Measurements from ENCODE around the gene SRGAP1. TPM values are rescaled to one million over a fixed set of nuclear protein-coding genes. Genes with fewer than 3 reads are reported as not detected.
"Not testable (repeated sequence)": the region's sequence is repeated elsewhere in the genome, so short reads cannot be mapped to it uniquely, and the experiment has no call there.

The SRGAP1 gene
- total and polyA plus RNA-seq, 8 donors, result 2.5 to 13.3 (median 7.5) TPM

DNA sequence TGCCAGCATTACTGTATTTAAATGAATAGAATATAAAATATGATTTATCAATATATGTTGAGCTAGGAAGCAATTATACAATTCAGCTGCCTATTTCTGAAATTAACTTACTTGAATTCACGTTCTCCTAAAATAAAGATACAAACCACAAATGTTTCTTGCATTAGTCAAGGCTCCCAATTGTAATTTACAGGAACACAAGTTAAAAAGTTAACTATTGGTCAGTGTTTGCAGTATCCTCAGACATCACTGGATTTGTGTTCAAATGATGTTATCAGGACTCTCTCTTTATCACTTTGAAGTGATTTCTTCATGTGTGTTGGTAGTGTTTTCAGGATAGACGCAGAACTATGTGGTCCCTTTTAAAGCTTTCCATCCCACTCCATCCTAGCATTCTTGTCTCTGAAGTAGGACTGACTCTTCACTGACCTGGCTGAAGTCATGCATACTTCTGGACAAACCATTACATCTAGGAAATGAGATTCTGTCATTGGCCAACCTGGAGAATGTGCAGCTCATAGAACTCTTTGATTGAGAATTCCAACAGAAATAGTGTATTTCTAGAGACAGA lies 221.5 kb downstream of the SRGAP1 start:
- TF ChIP-seq, protein P1, sequence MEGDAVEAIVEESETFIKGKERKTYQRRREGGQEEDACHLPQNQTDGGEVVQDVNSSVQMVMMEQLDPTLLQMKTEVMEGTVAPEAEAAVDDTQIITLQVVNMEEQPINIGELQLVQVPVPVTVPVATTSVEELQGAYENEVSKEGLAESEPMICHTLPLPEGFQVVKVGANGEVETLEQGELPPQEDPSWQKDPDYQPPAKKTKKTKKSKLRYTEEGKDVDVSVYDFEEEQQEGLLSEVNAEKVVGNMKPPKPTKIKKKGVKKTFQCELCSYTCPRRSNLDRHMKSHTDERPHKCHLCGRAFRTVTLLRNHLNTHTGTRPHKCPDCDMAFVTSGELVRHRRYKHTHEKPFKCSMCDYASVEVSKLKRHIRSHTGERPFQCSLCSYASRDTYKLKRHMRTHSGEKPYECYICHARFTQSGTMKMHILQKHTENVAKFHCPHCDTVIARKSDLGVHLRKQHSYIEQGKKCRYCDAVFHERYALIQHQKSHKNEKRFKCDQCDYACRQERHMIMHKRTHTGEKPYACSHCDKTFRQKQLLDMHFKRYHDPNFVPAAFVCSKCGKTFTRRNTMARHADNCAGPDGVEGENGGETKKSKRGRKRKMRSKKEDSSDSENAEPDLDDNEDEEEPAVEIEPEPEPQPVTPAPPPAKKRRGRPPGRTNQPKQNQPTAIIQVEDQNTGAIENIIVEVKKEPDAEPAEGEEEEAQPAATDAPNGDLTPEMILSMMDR (IDR thresholded peaks at IDR 0.05), result no peak
- no peak for FAIRE-seq

DNA sequence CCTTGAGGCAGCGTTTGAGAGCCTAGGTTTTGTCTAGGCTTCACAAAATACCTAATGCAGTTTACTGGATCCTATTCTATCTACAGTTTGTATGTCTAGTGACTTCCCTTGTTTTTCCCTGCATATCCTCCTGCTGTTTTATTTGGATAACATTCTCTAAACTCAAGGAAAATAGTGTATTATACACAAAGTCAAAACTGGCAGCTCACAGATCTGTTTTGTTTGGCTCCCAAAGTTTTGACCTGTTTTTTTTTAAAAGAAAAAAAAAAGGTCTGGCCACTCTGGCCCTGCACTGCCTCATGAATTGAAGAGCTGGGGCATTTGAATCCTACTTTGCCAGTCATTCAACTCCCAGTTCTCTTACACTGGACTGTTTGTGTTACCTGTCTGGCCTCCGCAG lies 222.3 kb downstream of the SRGAP1 start:
- intact Hi-C loops (cut with DNase I), result no loop called here
- Histone ChIP-seq H3K36me3 (no peaks in the 10 kb centered on the region), H3K4me3 (no peak overlapping the region), H3K27me3 (no peaks in the 10 kb centered on the region), H3K27ac (no peak overlapping the region), H3K9me3 (no peaks in the 10 kb centered on the region), H3K4me1 (peaks cover 0 to 5% (median 0%) of the 10 kb centered on the region in 3 donors)
- FAIRE-seq (no peak), DNase-seq (no peak), ATAC-seq (no peak)
- 94 to 97% methylated on average over 2 of the region's 2 CpGs for WGBS, 2 donors
- TF ChIP-seq, protein P1 (IDR thresholded peaks at IDR 0.05), result no peak

More for the DNA sequence above, 221.5 kb downstream of the SRGAP1 start:
- Histone ChIP-seq H3K4me3 (no peak overlapping the region), H3K9me3 (no peaks in the 10 kb centered on the region), H3K27ac (no peak overlapping the region), H3K36me3 (no peaks in the 10 kb centered on the region), H3K4me1 (peaks cover 0 to 5% (median 0%) of the 10 kb centered on the region in 3 donors), H3K27me3 (no peaks in the 10 kb centered on the region)
- intact Hi-C loops (cut with DNase I), result no loop called here
- DNase-seq (no peak), ATAC-seq (no peak)
- 95 to 96% methylated on average over 2 of the region's 2 CpGs for WGBS, 2 donors

DNA sequence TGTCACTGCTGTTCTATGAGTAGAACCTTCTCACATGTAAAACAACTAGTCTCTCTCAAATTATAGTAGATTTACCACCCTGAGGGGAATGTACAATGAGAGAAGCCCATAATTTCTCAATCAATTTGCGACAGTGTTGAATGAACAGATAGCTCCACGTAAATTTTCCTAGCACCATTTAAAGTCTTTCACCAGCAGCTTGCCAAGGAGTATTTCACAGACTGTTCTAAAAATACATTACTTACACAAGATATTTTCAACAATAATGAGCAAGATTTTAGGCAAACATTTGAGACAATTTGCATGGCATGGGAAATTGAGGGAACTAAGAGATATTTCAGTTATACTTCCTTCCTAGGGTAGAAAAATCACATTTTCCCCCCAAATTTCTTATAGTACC lies 226.0 kb downstream of the SRGAP1 start:
- ATAC-seq (no peak), FAIRE-seq (no peak), DNase-seq (no peak)
- TF ChIP-seq, protein P1 (IDR thresholded peaks at IDR 0.05), result no peak
- H3K27ac ChIP-seq, result no peak overlapping the region
- H3K4me3 ChIP-seq, result no peak overlapping the region
- no peaks in the 10 kb centered on the region for H3K4me1 ChIP-seq
- WGBS, 2 donors, result 83 to 89% methylated on average over 2 of the region's 2 CpGs
- intact Hi-C loops (cut with DNase I), result no loop called here
- no peaks in the 10 kb centered on the region for H3K9me3 ChIP-seq
- H3K27me3 ChIP-seq, result no peaks in the 10 kb centered on the region
- no peaks in the 10 kb centered on the region for H3K36me3 ChIP-seq

DNA sequence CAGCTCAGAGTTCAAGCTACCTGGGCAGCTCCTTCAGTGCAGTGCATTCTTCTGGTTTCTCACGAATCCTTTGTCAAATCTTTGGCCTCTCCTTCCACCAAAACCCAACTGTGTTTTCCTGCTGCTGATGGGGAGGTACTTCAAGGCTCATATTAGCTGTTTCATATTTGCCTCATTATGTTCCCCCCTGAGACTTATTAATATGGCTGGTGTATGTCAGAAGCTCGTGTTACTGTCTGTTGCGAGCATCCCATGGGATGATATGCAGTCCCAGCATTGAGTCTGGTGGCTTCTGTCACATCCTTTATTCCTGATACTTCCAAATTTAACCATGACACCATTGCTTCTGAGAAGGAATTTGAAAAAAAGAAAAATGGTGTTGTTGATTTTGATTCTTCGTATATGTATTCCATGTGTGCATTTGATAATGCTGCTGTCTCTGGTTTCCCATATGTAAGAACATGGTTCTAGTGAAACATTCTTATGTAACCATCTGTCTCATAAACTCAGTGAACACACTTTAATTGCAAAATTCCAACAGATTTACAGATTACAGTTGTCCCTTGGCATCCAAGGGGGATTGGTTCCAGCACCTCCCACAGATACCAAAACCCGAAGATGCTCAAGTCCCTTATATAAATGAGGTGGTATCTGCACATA lies 228.5 kb downstream of the SRGAP1 start:
- DNase-seq (no peak), FAIRE-seq (no peak), ATAC-seq (no peak)
- Histone ChIP-seq H3K4me1 (no peaks in the 10 kb centered on the region), H3K36me3 (no peaks in the 10 kb centered on the region), H3K27ac (no peak overlapping the region), H3K4me3 (no peak overlapping the region), H3K9me3 (no peaks in the 10 kb centered on the region), H3K27me3 (no peaks in the 10 kb centered on the region)
- intact Hi-C loops (cut with DNase I), result no loop called here
- TF ChIP-seq, protein P1 (IDR thresholded peaks at IDR 0.05), result no peak
- WGBS, 2 donors, result 94 to 96% methylated on average over 5 of the region's 5 CpGs

DNA sequence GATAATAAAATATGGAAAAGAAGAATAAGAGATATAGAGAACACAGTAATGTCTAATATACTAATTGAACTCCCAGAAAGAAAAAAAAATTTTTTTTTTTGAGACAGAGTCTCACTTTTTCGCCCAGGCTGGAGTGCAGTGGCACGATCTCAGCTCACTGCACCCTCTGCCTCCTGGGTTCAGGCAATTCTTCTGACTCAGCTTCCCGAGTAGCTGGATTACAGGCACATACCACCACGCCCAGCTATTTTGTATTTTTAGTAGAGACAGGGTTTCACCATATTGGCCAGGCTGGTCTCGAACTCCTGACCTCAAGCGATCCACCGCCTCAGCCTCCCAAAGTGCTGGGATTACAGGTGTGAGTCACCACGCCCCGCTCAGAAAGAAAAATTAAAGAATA lies 232.1 kb downstream of the SRGAP1 start:
- 96% methylated on average over 9 of the region's 9 CpGs for WGBS, 2 donors
- H3K9me3 ChIP-seq; H3K27me3 ChIP-seq; intact Hi-C loops (cut with DNase I); ATAC-seq; FAIRE-seq; H3K27ac ChIP-seq; DNase-seq; H3K4me3 ChIP-seq; H3K36me3 ChIP-seq: not testable (repeated sequence)
- peaks cover 7 to 16% (median 14%) of the 10 kb centered on the region in 3 donors for H3K4me1 ChIP-seq
